ENCODE data around the gene TICAM1.

TICAM1 gene

DNA sequence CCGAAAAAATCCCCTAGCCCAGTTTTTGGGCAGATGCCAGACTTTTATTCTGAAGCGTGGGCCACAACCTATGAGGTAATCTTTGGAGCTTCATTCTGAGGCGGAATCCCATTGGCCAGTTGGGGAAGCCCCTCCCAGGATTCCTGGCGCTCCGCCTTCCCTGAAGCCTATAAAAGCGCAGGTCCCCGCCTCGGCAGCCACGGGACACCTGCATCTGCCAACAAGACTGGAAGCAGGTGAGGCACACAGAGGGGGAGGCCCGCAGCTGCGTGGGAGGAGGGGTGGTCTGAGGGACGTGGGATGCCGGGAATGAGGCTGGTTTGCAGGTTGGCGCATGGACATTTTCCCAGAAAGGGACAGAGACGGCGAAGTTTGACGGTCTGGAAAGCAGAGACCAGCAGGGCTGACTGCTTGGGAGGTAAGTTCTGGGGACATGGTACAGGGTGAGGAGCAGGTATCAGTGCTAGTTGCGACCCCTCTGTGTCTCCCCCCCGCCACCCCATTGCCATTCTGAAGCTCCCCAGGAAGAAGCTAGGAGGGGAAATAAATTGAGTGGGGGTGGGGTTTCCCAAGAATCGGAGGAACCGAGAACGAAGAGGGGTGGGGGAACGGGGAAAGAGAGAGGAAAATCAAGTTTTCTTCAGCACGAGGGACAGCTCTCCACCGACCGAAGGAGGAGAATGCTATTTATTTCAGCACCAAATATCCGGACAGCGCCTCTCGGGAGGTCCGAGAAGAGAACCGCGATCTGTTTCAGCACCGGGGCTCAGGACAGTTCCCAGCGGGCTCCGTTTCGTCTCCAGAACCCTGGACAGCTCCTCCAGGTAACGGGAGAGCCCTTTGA is 62.4 kb downstream of the TICAM1 start:
- DNase-seq = peak in 1 of 2 experiments; percentile 2

Data from AML-193 (cell line).